GM10847 (cell line): Measurements from ENCODE around the gene RIC8A.
A peak's percentile ranks its signal among the peaks of the same experiment; 100 is the strongest.

Experiments used
- POLR2A ChIP-seq: IDR thresholded peaks from 2 replicates; pipeline ENCODE4 v1.6.1; 2011; ENCODE audit not compliant: insufficient read length; ENCODE audit errors: extremely low read depth

Gene RIC8A

GRCh38 chr11:235609-235996 is 28.1 kb downstream of the RIC8A start:
- TF ChIP-seq POLR2A: no peak

- peak; percentile 74 for TF ChIP-seq POLR2A
Measured at GRCh38 chr11:235997-236773, 28.7 kb downstream of the RIC8A start, which contains the start of gene SIRT3. SIRT3 (minus strand) TSS chr11:236342; CDS start chr11:236328, 14 bp downstream.

GRCh38 chr11:236774-237767 is 29.6 kb downstream of the RIC8A start, which contains the start of gene PSMD13:
PSMD13 (plus strand) TSS chr11:236976; CDS start chr11:237050, 74 bp downstream.
- peak; percentile 66 for TF ChIP-seq POLR2A

GRCh38 chr11:240315-240714 is 32.8 kb downstream of the RIC8A start:
- no peak for TF ChIP-seq POLR2A

GRCh38 chr11:241634-242033 is 34.1 kb downstream of the RIC8A start:
- TF ChIP-seq POLR2A: no peak

GRCh38 chr11:244376-244775 is 36.9 kb downstream of the RIC8A start:
- TF ChIP-seq POLR2A: no peak

GRCh38 chr11:249062-249461 is 41.6 kb downstream of the RIC8A start:
- no peak for TF ChIP-seq POLR2A

GRCh38 chr11:250274-250673 is 42.8 kb downstream of the RIC8A start:
- no peak for TF ChIP-seq POLR2A

GRCh38 chr11:250740-251299 is 43.3 kb downstream of the RIC8A start:
- no peak for TF ChIP-seq POLR2A

GRCh38 chr11:251550-251949 is 44.0 kb downstream of the RIC8A start:
- no peak for TF ChIP-seq POLR2A

- TF ChIP-seq POLR2A: no peak
Measured at GRCh38 chr11:252666-253065, 45.2 kb downstream of the RIC8A start.

- no peak for TF ChIP-seq POLR2A
Measured at GRCh38 chr11:253160-253885, 45.8 kb downstream of the RIC8A start.

GRCh38 chr11:253886-254270 is 46.4 kb downstream of the RIC8A start:
- no peak for TF ChIP-seq POLR2A

- no peak for TF ChIP-seq POLR2A
Measured at GRCh38 chr11:255176-255575, 47.7 kb downstream of the RIC8A start.

- no peak for TF ChIP-seq POLR2A
Measured at GRCh38 chr11:255816-256215, 48.3 kb downstream of the RIC8A start.

- no peak for TF ChIP-seq POLR2A
Measured at GRCh38 chr11:256952-257737, 49.6 kb downstream of the RIC8A start.
